HEK293 (cell line): ENCODE results near the gene TMEM120A.

Experiments used
- KLF16 ChIP-seq: fragments of 450-650 bp; formaldehyde crosslinking; IDR thresholded peaks from 2 replicates; pipeline ENCODE4 v1.5.1; 2017; ENCODE audit warnings: missing biosample characterization, missing genetic modification characterization
- KLF8 ChIP-seq: fragments of 450-650 bp; formaldehyde crosslinking; IDR thresholded peaks from 2 replicates; pipeline ENCODE4 v1.5.1; 2016; ENCODE audit warnings: missing biosample characterization, missing genetic modification characterization
- TCF7L2 ChIP-seq: IDR thresholded peaks from 2 replicates; pipeline ENCODE4 v1.6.1; 2011; ENCODE audit warnings: low read depth, mild to moderate bottlenecking, inconsistent platforms, low read length, moderate library complexity, borderline replicate concordance
- ZFP3 ChIP-seq: fragments of 450-650 bp; formaldehyde crosslinking; IDR thresholded peaks from 2 replicates; pipeline ENCODE4 v1.5.1; 2016; ENCODE audit warnings: low read depth, missing biosample characterization, missing genetic modification characterization
- ZNF16 ChIP-seq: fragments of 450-650 bp; formaldehyde crosslinking; IDR thresholded peaks from 2 replicates; pipeline ENCODE4 v1.5.1; 2016; ENCODE audit warnings: low read depth, missing biosample characterization, missing genetic modification characterization
- ZNF184 ChIP-seq: fragments of 450-650 bp; IDR thresholded peaks from 2 replicates; pipeline ENCODE4 v1.5.1; 2018; ENCODE audit warnings: missing biosample characterization, mild to moderate bottlenecking, missing genetic modification characterization
- ZNF292 ChIP-seq: fragments of 450-650 bp; formaldehyde crosslinking; IDR thresholded peaks from 2 replicates; pipeline ENCODE4 v1.5.1; 2016; ENCODE audit warnings: low read depth, missing biosample characterization, missing genetic modification characterization, borderline replicate concordance
- ZNF596 ChIP-seq: fragments of 450-650 bp; IDR thresholded peaks from 2 replicates; pipeline ENCODE4 v1.5.0; 2018; ENCODE audit warnings: missing biosample characterization, mild to moderate bottlenecking, missing genetic modification characterization, moderate library complexity
- ZNF610 ChIP-seq: fragments of 450-650 bp; formaldehyde crosslinking; IDR thresholded peaks from 2 replicates; pipeline ENCODE4 v1.5.1; 2016; ENCODE audit warnings: missing biosample characterization, missing genetic modification characterization, borderline replicate concordance
- ZNF654 ChIP-seq: fragments of 450-650 bp; formaldehyde crosslinking; IDR thresholded peaks from 2 replicates; pipeline ENCODE4 v1.5.1; 2016; ENCODE audit warnings: low read depth, missing biosample characterization, missing genetic modification characterization
- ZNF785 ChIP-seq: fragments of 450-650 bp; formaldehyde crosslinking; IDR thresholded peaks from 2 replicates; pipeline ENCODE4 v1.5.1; 2016; ENCODE audit warnings: missing biosample characterization, missing genetic modification characterization
- TF ChIP-seq, protein P1 (sequence below): fragments of 450-650 bp; formaldehyde crosslinking; IDR thresholded peaks from 2 replicates; pipeline ENCODE4 v1.5.1; 2017; ENCODE audit warnings: missing biosample characterization, missing genetic modification characterization
- TF ChIP-seq, protein P2 (sequence below): fragments of 450-650 bp; formaldehyde crosslinking; IDR thresholded peaks from 2 replicates; pipeline ENCODE4 v1.5.1; 2016; ENCODE audit warnings: missing biosample characterization, missing genetic modification characterization

DNA sequence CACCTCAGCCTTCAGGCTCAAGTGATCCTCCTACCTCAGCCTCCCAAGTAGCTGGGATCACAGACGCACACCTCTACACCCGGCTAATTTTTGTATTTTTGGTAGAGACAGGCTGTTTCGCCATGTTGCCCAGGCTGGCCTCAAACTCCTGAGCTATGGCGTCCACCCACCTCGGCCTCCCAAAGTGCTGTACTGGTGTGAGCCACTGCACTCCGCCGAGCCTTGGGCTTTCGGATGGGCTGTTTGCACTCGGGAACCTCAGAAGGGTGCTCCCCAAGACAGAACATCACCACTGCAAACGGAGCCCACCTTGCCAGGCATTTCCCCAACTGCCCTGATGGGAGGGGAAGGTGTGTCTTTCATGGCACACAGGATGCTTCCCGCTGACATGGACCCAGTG, 27.3 kb downstream of the TMEM120A start:
- TF ChIP-seq, protein P1, sequence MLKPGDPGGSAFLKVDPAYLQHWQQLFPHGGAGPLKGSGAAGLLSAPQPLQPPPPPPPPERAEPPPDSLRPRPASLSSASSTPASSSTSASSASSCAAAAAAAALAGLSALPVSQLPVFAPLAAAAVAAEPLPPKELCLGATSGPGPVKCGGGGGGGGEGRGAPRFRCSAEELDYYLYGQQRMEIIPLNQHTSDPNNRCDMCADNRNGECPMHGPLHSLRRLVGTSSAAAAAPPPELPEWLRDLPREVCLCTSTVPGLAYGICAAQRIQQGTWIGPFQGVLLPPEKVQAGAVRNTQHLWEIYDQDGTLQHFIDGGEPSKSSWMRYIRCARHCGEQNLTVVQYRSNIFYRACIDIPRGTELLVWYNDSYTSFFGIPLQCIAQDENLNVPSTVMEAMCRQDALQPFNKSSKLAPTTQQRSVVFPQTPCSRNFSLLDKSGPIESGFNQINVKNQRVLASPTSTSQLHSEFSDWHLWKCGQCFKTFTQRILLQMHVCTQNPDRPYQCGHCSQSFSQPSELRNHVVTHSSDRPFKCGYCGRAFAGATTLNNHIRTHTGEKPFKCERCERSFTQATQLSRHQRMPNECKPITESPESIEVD (tag by site-specific recombination), result no peak
- TF ChIP-seq, protein P2, sequence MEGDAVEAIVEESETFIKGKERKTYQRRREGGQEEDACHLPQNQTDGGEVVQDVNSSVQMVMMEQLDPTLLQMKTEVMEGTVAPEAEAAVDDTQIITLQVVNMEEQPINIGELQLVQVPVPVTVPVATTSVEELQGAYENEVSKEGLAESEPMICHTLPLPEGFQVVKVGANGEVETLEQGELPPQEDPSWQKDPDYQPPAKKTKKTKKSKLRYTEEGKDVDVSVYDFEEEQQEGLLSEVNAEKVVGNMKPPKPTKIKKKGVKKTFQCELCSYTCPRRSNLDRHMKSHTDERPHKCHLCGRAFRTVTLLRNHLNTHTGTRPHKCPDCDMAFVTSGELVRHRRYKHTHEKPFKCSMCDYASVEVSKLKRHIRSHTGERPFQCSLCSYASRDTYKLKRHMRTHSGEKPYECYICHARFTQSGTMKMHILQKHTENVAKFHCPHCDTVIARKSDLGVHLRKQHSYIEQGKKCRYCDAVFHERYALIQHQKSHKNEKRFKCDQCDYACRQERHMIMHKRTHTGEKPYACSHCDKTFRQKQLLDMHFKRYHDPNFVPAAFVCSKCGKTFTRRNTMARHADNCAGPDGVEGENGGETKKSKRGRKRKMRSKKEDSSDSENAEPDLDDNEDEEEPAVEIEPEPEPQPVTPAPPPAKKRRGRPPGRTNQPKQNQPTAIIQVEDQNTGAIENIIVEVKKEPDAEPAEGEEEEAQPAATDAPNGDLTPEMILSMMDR (tag by site-specific recombination), result no peak
- TF ChIP-seq KLF16 (tag by site-specific recombination) (no peak), ZNF596 (no peak), TCF7L2 (no peak), ZNF16 (no peak), ZNF785 (tag by site-specific recombination) (no peak), ZNF184 (tag by site-specific recombination) (no peak), KLF8 (tag by site-specific recombination) (no peak), ZNF292 (tag by site-specific recombination) (no peak), ZNF654 (tag by site-specific recombination) (no peak), ZNF610 (tag by site-specific recombination) (no peak), ZFP3 (tag by site-specific recombination) (no peak)
